NCI-H446 treated with DMSO at 0.1 percent for 48 hours (cell line): ENCODE results near the gene CDKAL1.
"Not testable (repeated sequence)": the region's sequence is repeated elsewhere in the genome, so short reads cannot be mapped to it uniquely, and the experiment has no call there.

Experiments used
- DNase-seq: peaks from one replicate; lab custom pipeline; 2025; lab: John Stamatoyannopoulos, UW

The CDKAL1 gene

DNA sequence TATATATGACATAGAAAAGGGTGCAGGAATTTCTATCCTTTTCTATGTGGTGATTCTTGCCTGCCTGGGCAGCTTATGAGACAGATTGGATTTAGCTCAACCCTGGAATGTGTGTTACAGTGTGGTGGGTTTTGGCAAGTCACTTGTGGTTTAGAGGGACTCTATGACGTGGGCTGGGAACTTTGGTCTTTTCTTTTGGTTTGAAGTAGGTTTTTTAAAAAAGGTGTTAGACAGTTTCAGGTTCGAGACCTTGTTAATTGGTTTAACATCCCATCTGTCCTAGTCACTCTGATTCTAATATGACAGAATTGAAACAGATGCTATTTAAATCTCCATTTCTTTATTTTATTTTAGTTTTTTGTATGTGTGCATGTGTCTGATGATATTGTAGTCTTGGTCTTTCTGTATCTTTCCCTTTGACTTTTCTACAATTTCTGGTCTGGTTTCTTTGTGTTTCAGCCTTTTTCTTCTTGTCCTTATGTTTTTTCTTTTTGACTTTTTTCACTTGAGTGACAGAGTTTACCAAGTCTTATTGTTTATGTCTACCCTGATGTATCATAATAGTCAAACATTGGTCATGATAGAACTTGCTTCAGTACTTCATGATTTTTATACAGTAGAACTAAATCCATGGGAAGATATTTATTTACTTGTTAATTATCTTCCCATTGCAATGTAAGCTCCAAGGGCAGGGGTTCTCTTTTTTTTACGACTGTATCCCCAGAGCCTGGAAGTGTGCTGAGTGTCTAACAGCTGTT, 174.3 kb downstream of the CDKAL1 start:
- peak; percentile 70 for DNase-seq

DNA sequence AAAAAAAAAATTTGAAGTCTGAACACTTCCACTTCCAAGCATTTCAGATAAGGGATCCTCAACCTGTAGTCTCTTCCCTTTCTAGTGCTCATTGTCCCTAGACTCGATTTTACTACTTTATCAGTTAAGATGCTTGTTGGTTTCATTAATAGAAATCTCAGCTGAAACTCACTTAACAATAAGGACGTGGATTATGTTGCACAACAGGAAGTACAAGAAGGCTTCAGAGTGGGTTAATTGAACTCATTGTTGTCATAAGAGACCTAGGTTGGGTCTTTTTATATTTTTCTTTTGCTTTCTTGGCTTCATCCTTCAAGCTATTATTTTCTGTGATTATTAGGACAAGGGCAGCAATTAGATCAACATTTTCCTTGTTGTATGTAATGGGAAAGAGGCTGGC, 175.2 kb downstream of the CDKAL1 start:
- DNase-seq: no peak

DNA sequence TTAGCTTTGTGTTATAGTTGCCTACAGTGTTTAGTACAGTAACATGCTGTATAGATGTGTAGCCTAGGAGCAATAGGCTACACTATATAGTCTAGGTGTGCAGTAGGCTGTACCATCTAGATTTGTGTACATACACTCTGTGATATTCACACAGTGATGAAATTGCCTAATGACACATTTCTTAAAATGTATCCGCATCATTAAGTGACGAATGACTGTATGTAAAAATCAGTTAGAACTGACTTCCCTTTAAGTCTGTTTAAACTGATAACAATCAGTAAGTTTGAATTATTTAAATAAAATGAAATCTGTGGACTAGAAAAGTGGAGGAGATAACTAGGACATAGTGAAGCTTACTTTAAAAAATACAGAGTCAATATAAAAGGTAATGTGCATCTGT, 176.1 kb downstream of the CDKAL1 start:
- DNase-seq: no peak

DNA sequence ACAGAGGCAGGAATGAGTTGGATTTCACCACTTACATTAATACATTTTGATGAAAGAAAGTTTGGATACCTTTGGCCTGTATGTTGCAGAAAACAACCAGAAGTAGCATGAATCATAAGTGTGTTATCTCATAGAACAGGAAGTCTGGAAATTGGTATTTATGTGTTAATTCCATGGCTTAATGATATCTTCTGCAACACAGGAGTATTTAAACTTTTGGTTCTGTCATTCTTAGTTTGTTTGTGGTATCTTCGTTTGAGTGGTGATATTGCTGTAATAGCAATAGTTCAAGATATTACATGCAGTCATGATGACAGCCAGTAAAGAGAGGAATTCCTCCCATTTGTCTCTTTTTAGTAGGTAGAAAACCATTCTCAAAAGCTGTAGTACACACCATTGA, 177.3 kb downstream of the CDKAL1 start:
- no peak for DNase-seq

DNA sequence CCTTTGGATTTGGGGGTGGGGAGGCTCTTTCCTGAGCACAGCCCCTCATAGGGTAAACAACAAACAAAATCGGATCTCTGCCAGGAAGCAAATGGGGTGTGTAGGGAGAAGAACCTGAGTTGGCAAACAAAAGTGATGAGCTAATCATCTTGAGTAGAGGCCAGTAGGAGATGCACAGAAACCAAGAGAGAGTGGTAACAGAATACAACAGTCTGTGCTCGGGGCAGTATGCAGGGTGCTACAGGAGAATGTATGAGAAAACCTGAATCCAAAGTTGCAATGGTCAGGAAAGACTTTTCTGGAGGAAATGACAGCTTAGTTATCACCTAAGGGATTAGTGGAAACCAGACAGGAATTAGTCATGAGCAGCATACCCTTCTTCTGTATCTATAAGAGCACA, 177.8 kb downstream of the CDKAL1 start:
- peak; percentile 92 for DNase-seq

DNA sequence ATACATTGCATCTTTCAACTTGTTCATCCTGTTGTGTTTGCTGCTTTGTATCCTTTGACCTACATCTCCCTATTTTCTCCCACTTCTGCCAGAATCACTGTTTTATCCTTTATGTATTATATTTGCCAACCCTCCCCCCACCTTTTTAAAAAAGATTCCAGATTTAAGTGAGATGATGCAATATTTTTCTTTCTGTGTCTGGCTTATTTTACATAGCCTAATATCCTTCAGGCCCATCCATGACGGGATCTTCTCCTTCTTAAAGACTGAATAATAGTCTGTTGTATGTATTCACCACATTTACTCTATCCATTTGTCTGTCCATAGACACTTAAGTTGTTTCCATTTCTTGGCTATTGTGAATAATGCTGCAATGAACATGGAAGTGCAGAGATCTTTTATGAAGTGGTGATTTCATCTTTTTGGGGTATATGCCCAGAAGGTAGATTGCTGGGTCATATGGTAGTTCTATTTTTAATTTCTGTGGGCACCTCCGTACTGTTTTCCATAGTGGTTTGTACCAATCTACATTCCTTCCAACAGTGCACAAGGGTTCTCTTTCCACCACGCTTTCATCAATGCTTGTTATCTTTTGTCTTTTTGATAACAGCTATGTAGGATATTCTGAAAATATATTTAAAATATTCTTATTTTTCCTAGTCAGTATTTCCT, 181.0 kb downstream of the CDKAL1 start:
- no peak for DNase-seq

DNA sequence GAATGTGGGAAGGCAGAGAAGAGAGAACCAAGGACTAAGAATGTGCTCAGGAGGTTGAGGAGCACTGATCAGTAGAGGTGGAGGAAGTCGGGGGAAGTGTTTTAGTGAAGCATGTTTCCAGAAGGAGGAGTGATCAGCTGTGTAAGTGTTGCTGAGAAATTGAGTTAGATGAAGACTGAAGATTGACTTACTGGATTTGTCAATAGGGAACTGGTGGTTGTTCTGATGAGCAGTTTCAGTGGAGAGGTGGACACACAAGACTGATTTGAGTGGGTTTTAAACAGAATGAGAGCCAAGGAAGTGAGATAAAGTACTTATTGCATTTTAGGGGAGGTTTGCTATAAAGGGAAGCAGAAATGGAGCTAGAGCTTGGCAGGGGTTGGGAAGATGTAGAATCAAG, 182.6 kb downstream of the CDKAL1 start:
- DNase-seq: no peak

DNA sequence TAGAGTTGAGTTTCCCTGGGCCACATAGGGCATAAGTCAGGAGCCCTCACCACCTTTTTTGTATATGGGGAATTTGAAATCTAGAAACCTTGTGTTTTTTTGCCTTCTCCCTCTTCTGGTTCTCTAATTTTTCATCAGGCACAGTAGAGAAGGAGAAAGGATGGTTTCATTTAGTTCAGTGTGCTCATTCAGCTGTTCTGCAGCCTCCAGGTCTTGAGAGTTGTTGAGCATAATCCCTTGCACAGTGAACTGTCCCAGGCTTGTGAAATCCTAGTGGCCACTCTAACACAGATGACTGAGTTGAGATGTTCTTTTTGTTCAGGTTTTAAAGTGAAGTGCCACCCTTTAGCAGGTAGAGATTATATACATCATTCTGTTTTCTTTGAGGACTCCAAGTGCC, 183.5 kb downstream of the CDKAL1 start:
- DNase-seq: no peak

DNA sequence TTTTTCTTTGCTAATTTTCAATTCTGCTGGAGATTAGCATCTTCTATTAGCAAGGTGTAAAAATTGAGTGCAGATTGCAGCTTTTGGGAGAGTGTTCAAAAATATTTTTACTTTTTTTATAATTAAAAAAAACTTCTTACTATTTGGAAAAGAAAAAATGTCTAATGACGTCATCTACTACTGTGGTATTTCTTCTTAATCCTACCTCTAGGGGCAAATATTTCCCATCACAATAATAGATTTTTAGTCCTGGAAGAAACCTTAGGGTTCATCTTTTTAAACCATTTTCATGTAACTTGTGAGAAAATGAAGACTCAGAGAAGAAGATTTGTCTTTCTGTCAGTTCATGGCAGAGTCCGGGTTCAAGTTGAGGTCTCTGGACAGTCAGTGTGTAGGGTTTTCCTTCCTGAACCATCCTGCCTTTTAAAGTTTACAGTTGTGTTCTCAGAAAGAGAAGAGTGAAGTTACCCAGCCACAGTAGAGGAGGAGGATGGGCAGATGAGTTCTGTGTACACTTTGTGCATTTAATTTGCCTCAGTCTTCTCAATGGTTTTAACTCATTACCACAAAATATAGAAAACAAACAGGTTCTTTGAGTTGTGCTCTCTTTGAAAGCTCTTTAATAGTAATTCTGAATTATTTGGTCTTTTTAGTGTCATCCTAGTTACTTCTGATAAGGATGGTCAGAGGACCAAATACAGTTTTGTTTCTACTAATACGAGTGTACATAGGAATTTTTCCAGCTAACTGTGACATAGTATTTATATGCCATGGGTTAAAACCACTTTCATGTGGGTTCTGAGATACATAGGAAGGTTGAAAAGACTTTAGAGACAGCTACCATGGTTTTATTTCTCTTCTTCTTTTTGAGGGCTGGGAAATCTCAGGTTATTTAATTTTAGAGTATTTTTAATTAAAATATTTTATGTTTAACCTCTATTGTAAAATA, 184.7 kb downstream of the CDKAL1 start:
- DNase-seq: no peak

DNA sequence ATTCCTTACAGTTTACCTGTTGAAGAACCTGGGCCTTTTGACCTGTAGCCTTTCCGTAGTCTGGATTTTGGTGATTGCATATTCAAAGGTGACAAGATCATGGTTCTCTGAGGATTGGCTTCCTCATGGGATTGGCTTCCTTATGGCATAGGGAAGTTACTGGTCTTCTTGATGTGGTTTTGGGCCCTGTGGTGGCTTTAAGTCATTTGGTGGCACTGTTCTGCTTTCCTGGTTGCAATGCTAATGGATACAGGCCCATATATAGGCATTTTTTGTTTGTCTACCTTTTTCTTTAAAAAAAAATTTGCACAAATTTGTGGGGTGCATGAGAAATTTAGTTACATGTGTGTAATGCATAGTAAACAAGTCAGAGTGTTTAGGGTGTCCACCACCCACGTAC, 185.7 kb downstream of the CDKAL1 start:
- DNase-seq: no peak

DNA sequence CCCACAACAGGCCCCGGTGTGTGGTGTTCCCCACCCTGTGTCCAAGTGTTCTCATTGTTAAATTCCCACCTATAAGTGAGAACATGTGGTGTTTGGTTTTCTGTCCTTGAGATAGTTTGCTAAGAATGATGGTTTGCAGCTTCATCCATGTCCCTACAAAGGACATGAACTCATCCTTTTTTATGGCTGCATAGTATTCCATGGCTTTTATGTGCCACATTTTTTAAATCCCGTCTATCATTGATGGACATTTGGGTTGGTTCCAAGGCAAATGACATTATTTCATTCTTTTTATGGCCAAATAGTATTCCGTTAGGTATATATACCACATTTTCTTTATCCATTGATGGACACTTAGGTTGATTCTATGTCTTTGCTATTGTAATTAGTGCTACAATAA, 186.9 kb downstream of the CDKAL1 start:
- not testable (repeated sequence) for DNase-seq

DNA sequence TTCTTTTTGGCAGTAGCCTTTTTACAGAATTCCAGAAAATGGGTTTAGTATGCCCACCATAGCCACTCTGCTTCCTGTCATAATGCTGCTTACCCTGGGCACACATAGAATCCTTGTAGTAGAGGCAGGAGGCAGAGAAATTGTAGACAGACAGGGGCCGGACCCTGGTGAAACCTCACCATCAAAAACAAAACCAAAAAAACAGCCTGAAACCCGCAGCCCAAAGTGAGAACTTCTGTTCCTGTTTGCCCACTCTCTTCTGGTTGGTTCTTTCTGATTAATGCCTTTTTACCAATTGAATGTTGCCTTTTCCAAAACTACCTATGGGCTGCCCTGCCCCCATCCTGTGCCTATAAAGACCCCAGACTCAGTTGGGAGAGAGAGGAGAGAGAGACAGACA, 188.2 kb downstream of the CDKAL1 start:
- DNase-seq: no peak

DNA sequence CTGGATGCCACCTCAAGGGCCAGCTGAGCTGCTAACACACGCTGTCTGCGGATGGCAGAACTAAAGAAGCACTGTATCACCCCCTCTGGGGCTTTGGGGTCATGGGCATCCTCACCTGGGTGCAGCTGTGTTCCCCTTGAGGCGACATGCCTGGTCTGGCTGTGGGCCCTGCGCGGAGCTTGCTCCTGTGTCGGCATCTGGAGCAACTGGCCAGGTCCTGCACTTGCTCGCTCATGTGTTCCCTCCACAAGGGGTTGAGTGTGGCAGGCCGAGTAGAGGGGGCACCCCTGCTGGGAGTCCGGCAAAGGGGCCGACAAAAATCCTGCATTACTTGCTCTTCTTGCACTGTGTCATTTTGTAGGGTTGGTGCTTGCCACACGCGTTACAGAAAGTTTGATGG, 189.0 kb downstream of the CDKAL1 start:
- no peak for DNase-seq

DNA sequence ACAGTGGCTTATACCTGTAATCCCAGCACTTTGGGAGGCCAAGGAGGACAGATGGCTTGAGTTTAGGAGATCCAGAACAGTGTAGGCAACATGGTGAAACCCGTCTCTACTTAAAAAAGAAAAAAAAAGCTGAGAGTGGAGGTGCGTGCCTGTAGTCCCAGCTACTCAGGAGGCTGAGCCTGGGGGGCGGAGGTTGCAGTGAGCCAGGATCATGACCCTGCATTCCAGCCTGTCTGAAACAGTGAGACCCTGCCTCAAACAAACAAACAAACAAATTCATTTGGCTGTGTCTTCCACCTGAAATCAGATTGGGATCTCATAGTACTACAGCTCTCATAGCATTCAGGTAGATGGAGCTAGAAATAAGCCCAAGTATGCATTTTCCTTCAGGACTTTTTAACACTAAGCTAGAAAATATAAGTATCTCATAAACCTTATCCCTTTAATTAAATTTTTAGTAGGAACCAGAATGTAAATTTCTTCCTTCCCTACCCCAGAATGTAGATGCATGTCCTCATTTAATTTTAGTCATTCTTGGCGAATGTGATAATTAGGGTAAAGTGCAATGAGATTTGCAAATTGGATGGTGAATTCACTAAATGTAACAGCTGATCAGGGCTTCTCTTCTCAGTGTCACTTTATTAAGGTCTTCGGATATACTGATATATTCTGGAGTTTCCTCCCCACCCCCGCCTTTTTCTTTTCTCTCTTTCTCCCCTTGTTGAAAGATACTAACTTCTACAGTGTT, 190.4 kb downstream of the CDKAL1 start:
- no peak for DNase-seq

DNA sequence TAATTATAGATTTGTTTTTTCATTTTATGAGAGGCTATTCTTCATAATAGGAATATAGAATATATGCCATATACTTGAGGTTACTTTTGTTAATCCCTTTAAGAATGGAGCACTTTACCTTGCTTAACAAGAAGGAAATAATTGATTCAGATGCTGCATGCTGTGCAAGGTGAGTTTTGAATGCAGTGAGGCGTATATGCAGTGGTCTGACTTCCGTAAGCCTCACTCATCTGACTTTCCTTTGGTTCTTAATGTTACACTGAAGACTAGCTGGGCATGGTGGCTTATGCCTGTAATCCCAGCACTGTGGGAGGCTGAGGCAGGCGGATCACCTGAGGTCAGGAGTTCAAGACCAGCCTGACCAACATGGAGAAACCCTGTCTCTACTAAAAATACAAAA, 191.0 kb downstream of the CDKAL1 start:
- not testable (repeated sequence) for DNase-seq

DNA sequence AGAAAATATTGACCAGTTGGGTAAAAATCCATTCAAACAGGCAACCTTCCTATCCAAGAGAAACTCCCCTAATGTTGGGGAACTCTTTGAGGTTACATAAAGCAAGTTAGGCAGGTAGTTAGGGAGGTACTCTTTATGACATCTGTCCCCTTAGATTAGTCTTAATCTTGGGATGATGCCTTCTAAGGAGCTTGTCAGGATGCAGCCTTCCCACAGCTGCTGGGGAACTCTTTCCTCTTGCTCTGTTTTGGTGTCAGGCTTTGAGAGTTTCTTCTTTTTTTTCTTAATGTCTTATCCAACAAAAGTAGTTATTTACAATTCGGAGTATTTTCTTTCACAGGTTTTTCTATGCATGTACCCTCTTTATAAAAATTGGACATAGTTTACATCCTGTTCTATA, 194.8 kb downstream of the CDKAL1 start:
- no peak for DNase-seq

DNA sequence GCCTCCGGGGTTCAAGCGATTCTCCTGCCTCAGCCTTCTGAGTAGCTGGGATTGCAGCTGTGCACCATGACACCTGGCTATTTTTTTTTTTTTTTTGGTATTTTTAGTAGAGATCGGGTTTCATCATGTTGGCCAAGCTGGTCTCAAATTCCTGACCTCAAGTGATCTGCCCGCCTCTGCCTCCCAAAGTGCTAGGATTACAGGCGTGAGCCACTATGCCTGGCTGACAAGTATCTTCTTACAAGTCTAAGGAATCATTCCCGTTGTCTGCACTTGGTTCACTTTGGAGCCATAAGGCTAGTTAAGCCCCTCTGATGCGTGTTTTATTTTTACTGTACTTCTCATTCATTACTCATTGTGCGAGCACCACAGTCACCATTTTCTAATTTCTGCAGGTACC, 198.1 kb downstream of the CDKAL1 start:
- not testable (repeated sequence) for DNase-seq

DNA sequence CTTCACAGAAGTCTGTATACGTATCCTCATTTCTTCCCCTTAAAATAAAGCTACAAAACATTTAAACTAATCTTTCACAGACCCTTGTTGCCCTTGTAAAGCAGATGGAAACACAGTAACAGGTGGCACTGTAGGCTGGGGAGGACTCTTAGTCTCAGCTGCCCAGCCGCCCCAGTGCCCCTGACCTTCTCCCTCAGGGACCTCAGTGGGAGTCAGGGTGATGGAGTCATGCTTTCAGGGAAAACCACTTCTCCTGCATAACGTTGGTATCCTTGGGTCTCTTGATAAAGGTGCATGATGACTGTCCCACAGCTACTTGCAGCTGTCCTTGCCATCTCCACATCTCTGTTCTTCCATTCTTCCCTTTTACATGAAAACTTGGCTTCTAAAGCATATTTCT, 198.6 kb downstream of the CDKAL1 start:
- DNase-seq: no peak

DNA sequence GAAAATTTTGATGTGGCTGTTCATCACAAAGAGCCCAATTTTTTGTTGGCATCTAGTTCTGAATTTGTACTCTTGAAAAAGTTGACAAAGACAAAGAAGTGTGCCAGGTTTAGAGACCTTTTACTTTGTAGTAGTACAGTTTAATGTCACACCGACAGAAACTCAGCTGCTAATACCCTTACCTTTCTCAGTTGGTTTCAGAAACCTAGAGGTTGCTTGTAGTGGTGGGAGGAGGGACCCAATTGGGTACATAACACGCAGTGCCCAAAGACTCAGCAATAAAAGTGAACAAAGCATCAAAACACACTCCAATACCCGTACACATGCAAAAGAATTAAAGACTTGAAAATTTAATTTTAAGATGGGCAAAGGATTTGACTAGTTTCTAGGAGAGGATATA, 203.7 kb downstream of the CDKAL1 start:
- DNase-seq: no peak

DNA sequence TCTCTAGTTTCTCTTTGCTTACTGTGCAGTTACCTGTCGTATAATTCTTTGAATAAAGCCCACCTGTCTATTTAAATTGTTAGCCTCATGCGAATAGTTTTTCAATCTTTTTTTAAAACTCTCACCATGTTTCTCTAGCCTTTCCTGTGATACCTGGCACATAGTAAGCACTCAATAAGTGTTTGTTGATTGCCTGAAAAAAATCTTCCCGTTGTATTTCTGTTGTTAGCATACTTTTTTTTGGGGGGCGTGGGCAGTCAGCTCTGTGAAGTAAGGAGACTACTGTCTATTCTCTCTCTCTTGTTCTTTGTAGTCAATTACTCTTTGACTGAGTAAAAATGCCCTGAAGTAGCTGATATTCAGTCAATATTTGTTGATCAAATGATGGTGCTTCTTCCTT, 205.8 kb downstream of the CDKAL1 start:
- DNase-seq: no peak

DNA sequence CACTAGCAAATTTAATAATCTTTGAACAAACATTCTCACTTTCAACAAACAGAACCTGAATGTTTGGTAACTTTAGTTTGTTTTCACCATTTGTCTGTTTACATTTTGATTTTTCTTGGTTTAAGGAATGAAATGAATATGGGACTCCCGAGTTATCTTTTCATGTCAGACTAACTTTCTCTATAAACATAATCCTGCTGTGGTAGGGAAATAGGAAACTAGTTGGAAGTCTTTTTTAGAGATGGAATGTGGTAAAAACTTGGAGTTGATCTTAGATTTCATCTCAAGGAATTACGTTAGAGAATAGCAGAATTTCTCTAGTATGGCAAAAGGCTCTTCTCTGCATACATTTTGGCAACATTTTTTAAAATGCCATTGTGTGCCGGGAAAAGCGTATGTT, 206.5 kb downstream of the CDKAL1 start:
- no peak for DNase-seq

DNA sequence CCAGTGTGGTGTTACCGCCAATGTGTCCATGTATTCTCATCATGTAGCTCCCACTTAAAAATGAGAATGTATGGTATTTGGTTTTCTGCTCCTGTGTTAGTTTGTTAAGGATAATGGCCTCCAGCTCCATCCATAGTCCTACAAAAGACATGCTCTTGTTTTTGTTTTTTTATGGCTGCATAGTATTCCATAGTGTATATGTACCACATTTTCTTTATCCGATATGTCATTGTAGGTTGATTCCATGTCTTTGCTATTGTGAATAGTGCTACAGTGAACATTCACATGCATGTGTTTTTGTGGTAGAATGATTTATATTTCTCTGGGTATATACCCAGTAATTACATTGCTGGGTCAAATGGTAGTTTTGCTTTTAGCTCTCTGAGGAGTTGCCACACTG, 207.2 kb downstream of the CDKAL1 start:
- no peak for DNase-seq
